ENCODE results near the gene ATAT1.

ATAT1 gene

DNA sequence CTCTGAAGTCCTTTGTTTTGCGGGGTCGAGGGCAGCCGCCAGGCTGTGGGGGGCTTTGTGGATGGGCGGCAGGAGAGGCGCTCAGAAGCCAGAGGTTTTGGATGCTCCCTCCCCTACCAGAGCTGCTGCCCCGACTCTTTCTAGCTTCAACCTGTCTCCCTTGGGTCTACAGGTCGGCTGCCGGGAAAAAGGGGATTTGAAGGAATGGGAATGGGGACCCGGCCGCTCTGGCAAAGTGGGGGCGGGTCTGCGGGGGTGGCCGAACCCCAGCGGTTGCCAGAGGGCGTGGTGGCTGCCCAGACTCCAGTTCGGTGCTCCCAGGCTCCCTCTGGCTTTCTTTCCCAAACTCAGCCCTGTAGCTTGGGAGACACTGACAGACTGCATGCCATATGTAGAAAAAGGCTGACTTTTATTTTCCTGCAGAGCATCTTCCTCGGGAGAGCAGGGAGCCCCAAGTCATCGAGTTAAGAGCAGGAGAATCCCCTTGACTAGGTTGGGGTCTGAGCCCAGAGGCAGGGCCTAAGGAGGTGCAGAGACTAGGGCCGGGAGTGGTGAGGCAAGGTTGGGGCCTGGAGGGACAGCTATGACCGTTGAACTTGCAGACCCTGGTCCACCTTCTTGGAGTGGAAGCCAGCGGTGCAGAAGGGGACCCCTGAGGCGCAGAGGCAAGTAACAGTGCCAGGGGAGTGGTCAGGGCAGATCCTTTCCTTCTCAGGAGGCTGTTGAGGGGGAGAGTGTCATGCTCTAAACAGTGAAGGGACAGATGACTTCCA, 61.2 kb downstream of the ATAT1 start:
- peaks cover 42% of the 10 kb centered on the region for H3F3A ChIP-seq (ENCODE audit: insufficient read depth, low read length)
- no peaks in the 10 kb centered on the region for H3K27me3 ChIP-seq (replicated peaks; ENCODE audit: insufficient read depth, low read length)
- H3K27ac ChIP-seq (ENCODE audit: low read length) = peak overlapping the region; percentile 69; the same call in 1 of the 2 replicates
- peak overlapping the region; percentile 90; the same call in 1 of the 2 replicates for H3K4me2 ChIP-seq (ENCODE audit: low read depth, low read length)
- H3K9me2 ChIP-seq (replicated peaks; ENCODE audit: insufficient read depth, low read length) = no peaks in the 10 kb centered on the region
- no peak for DNase-seq
- peak overlapping the region; percentile 60 for H2AFZ ChIP-seq (ENCODE audit: low read length)
- peak overlapping the region; percentile 56; the same call in 1 of the 2 replicates for H3K9ac ChIP-seq (ENCODE audit: low read length)
- no peaks in the 10 kb centered on the region for H3K9me3 ChIP-seq (replicated peaks; ENCODE audit: insufficient read depth, low read length)
- peaks cover 46% of the 10 kb centered on the region for H3K79me2 ChIP-seq (ENCODE audit: low read length)
- H3K4me3 ChIP-seq (ENCODE audit: low read length) = peak overlapping the region; percentile 87
- H4K20me1 ChIP-seq (ENCODE audit: insufficient read depth, low read length) = no peaks in the 10 kb centered on the region
- no peaks in the 10 kb centered on the region for H3K36me3 ChIP-seq (replicated peaks; ENCODE audit: insufficient read depth, low read length)
- no peak for TF ChIP-seq EZH2phosphoT487 (IDR thresholded peaks at IDR 0.05; ENCODE audit: low read length)
- TF ChIP-seq, protein P1, sequence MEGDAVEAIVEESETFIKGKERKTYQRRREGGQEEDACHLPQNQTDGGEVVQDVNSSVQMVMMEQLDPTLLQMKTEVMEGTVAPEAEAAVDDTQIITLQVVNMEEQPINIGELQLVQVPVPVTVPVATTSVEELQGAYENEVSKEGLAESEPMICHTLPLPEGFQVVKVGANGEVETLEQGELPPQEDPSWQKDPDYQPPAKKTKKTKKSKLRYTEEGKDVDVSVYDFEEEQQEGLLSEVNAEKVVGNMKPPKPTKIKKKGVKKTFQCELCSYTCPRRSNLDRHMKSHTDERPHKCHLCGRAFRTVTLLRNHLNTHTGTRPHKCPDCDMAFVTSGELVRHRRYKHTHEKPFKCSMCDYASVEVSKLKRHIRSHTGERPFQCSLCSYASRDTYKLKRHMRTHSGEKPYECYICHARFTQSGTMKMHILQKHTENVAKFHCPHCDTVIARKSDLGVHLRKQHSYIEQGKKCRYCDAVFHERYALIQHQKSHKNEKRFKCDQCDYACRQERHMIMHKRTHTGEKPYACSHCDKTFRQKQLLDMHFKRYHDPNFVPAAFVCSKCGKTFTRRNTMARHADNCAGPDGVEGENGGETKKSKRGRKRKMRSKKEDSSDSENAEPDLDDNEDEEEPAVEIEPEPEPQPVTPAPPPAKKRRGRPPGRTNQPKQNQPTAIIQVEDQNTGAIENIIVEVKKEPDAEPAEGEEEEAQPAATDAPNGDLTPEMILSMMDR (IDR thresholded peaks at IDR 0.05; ENCODE audit: low read length) = no peak
- TF ChIP-seq EZH2 (optimal IDR thresholded peaks at IDR 0.05; ENCODE audit: low read depth, low read length) = no peak
- peaks cover 25% of the 10 kb centered on the region for H3K4me1 ChIP-seq (ENCODE audit: low read length)

DNA sequence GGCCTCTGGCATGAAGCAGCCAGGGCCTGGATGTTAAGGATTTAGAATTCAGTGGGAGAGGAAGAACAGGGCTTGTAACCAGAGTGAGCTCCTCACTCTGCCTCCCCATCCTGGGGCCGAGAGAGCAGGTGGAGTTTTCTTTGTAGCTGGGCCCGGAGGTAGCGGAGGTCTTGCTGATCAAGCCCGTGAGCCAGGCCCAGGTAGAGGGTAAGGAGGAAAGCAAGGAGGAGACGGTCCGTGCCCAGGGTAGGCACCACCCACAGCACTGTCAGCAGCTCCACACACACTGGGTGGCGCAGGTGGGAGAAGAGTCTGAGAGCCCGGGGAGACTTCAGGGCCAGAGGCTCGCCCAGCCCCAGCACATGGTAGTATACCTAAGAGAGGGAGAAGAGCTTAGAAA, 61.9 kb downstream of the ATAT1 start:
- no peaks in the 10 kb centered on the region for H3K27me3 ChIP-seq (replicated peaks; ENCODE audit: insufficient read depth, low read length)
- no peaks in the 10 kb centered on the region for H3K9me2 ChIP-seq (replicated peaks; ENCODE audit: insufficient read depth, low read length)
- no peaks in the 10 kb centered on the region for H4K20me1 ChIP-seq (ENCODE audit: insufficient read depth, low read length)
- TF ChIP-seq, protein P1 (IDR thresholded peaks at IDR 0.05; ENCODE audit: low read length) = no peak
- no peak for TF ChIP-seq EZH2 (optimal IDR thresholded peaks at IDR 0.05; ENCODE audit: low read depth, low read length)
- H3K27ac ChIP-seq (ENCODE audit: low read length) = no peak overlapping the region
- DNase-seq = no peak
- no peak overlapping the region for H3K4me2 ChIP-seq (ENCODE audit: low read depth, low read length)
- no peak overlapping the region for H3K4me3 ChIP-seq (ENCODE audit: low read length)
- H3K9me3 ChIP-seq (replicated peaks; ENCODE audit: insufficient read depth, low read length) = no peaks in the 10 kb centered on the region
- H3K9ac ChIP-seq (ENCODE audit: low read length) = no peak overlapping the region
- no peaks in the 10 kb centered on the region for H3K36me3 ChIP-seq (replicated peaks; ENCODE audit: insufficient read depth, low read length)
- H2AFZ ChIP-seq (ENCODE audit: low read length) = no peak overlapping the region
- H3F3A ChIP-seq (ENCODE audit: insufficient read depth, low read length) = peaks cover 34% of the 10 kb centered on the region
- H3K79me2 ChIP-seq (ENCODE audit: low read length) = peaks cover 39% of the 10 kb centered on the region
- H3K4me1 ChIP-seq (ENCODE audit: low read length) = peaks cover 25% of the 10 kb centered on the region

DNA sequence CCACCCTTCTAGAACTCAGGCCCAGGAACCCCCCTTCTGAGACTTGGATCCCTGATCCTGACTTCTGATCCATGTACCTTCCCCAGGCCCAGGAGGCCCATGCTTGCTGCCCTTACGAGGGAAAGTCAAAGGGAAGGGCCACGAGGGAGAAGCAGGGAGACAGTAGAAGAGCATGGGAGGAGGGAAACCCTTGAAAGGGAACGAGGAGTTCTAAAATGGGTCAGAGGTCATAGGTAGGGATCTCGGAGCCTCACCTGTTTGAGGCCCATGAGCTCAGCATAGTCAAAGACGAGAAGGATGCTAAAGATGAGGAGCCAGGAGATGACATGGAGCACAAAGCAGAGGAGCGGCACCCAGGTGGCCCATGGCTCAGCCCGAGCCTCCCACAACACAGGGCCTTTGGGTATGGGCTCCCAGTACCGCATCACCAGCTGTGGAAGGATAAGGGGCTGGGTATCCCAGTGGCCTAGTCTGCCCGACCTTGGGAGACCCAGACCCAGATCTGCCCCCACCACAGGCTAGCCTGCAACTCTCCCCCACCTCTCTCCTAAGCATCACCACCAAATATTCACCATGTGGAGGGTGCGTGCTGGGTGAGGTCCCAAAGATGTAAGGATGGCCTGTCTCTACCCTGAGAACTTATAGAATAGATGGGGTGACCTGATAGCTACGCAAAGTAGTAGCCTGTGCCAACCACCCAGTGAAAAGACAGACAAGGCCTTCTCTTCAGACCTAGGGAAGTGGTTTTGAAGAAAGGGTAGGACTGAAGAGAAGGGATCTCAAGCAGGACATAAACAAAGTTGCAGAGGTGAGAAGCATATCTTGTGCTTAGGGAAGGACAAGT, 62.6 kb downstream of the ATAT1 start:
- Histone ChIP-seq H3K9ac (ENCODE audit: low read length) (no peak overlapping the region), H3K27ac (ENCODE audit: low read length) (no peak overlapping the region), H3K9me2 (replicated peaks; ENCODE audit: insufficient read depth, low read length) (no peaks in the 10 kb centered on the region), H3K79me2 (ENCODE audit: low read length) (peaks cover 32% of the 10 kb centered on the region), H2AFZ (ENCODE audit: low read length) (no peak overlapping the region), H3K9me3 (replicated peaks; ENCODE audit: insufficient read depth, low read length) (no peaks in the 10 kb centered on the region), H3K4me3 (ENCODE audit: low read length) (no peak overlapping the region), H3K4me2 (ENCODE audit: low read depth, low read length) (peak overlapping the region; percentile 89; the same call in 1 of the 2 replicates), H3K4me1 (ENCODE audit: low read length) (peaks cover 25% of the 10 kb centered on the region), H4K20me1 (ENCODE audit: insufficient read depth, low read length) (no peaks in the 10 kb centered on the region), H3K27me3 (replicated peaks; ENCODE audit: insufficient read depth, low read length) (no peaks in the 10 kb centered on the region), H3K36me3 (replicated peaks; ENCODE audit: insufficient read depth, low read length) (no peaks in the 10 kb centered on the region), H3F3A (ENCODE audit: insufficient read depth, low read length) (peaks cover 29% of the 10 kb centered on the region)
- no peak for TF ChIP-seq EZH2phosphoT487 (IDR thresholded peaks at IDR 0.05; ENCODE audit: low read length)
- TF ChIP-seq, protein P1 (IDR thresholded peaks at IDR 0.05; ENCODE audit: low read length) = no peak
- no peak for TF ChIP-seq EZH2 (optimal IDR thresholded peaks at IDR 0.05; ENCODE audit: low read depth, low read length)
- no peak for DNase-seq
